K562 (cell line): Measurements from ENCODE around the gene GTSE1. TPM values are rescaled to one million over a fixed set of nuclear protein-coding genes. Genes with fewer than 3 reads are reported as not detected.

Experiments used
- ESRRB ChIP-seq: fragments of 250-450 bp; sonication (Bioruptor Pico); IDR thresholded peaks from 2 replicates; pipeline ENCODE4 v1.5.0; 2020; ENCODE audit warnings: mild to moderate bottlenecking, moderate library complexity, borderline replicate concordance
- FIP1L1 ChIP-seq: fragments of 200-400 bp; formaldehyde crosslinking; IDR thresholded peaks from 2 replicates; pipeline ENCODE4 v1.6.1; 2018; ENCODE audit warnings: mild to moderate bottlenecking, low read depth, low read length; ENCODE audit not compliant: poor library complexity, severe bottlenecking
- HMG20A ChIP-seq: fragments of 450-650 bp; formaldehyde crosslinking; conservative IDR thresholded peaks from 2 replicates; pipeline ENCODE4 v1.4.0; 2020; ENCODE audit warnings: mild to moderate bottlenecking, mixed read lengths
- KDM2B ChIP-seq: fragments of 250-450 bp; sonication (Bioruptor Pico); IDR thresholded peaks from 2 replicates; pipeline ENCODE4 v1.8.0; 2021; ENCODE audit warnings: mild to moderate bottlenecking, moderate library complexity
- LARP7 ChIP-seq: fragments of 450-650 bp; IDR thresholded peaks from 2 replicates; pipeline ENCODE4 v1.6.1; 2016
- MNT ChIP-seq, 2 experiments: fragments of 450-650 bp; conservative IDR thresholded peaks; 2 replicates each; pipeline ENCODE4 v1.6.1; 2017; ENCODE audit warnings: mild to moderate bottlenecking in 2 of 2, moderate library complexity in 2 of 2
- MXI1 ChIP-seq: IDR thresholded peaks from 2 replicates; pipeline ENCODE4 v1.6.1; 2011; ENCODE audit warnings: low read depth, mild to moderate bottlenecking, improper control_type of control experiment, low read length
- POLR2AphosphoS5 ChIP-seq: IDR thresholded peaks from 2 replicates; pipeline ENCODE4 v1.6.1; 2011; ENCODE audit warnings: mild to moderate bottlenecking, low read depth, low read length, moderate library complexity; ENCODE audit not compliant: control insufficient read depth, insufficient read depth
- RB1 ChIP-seq: fragments of 450-650 bp; IDR thresholded peaks from 2 replicates; pipeline ENCODE4 v1.6.1; 2017; ENCODE audit warnings: low read depth, mild to moderate bottlenecking
- SLC30A9 ChIP-seq: fragments of 250-450 bp; sonication (Bioruptor Pico); IDR thresholded peaks from 2 replicates; pipeline ENCODE4 v1.8.0; 2022; ENCODE audit warnings: mild to moderate bottlenecking, moderate library complexity
- STAT5B ChIP-seq: fragments of 250-450 bp; sonication (Bioruptor Pico); IDR thresholded peaks from 2 replicates; pipeline ENCODE4 v1.8.0; 2021; ENCODE audit warnings: mild to moderate bottlenecking, inconsistent platforms
- SUPT5H ChIP-seq: fragments of 450-650 bp; IDR thresholded peaks from 2 replicates; pipeline ENCODE4 v1.6.1; 2016
- TCFL5 ChIP-seq: fragments of 250-450 bp; sonication (Bioruptor Pico); conservative IDR thresholded peaks from 2 replicates; pipeline ENCODE4 v1.6.1; 2021; ENCODE audit warnings: mild to moderate bottlenecking, moderate library complexity, matching md5 sums
- TOE1 ChIP-seq, 2 experiments: fragments of 450-650 bp in 1 of 2; sonication (generic) in 1 of 2; formaldehyde crosslinking in 1 of 2; IDR thresholded peaks; 2 replicates each; pipeline versions ENCODE4 v1.7.1 to v1.8.0; 2016 to 2022; ENCODE audit warnings: borderline replicate concordance in 2 of 2, mild to moderate bottlenecking in 2 of 2, antibody characterized with exemption in 1 of 2, inconsistent platforms in 1 of 2, low read depth in 1 of 2, missing genetic modification reagents in 1 of 2, moderate library complexity in 1 of 2
- VEZF1 ChIP-seq: fragments of 200-800 bp; sonication (Bioruptor generic); IDR thresholded peaks from 2 replicates; pipeline ENCODE4 v1.6.1; 2017; ENCODE audit warnings: missing genetic modification characterization, missing compliant biosample characterization
- ZC3H4 ChIP-seq: sonication (generic); formaldehyde crosslinking; IDR thresholded peaks from 2 replicates; pipeline ENCODE4 v1.9.0; 2021; ENCODE audit warnings: missing genetic modification reagents, borderline replicate concordance
- ZNF561 ChIP-seq: fragments of 450-650 bp; formaldehyde crosslinking; conservative IDR thresholded peaks from 2 replicates; pipeline ENCODE4 v1.4.0; 2020; ENCODE audit warnings: mild to moderate bottlenecking, moderate library complexity
- ZNF668 ChIP-seq: fragments of 250-450 bp; sonication (Bioruptor Pico); IDR thresholded peaks from 2 replicates; pipeline ENCODE4 v1.8.0; 2022; ENCODE audit warnings: mild to moderate bottlenecking, inconsistent platforms
- polyA plus RNA-seq, 8 experiments: library from polyadenylated mRNA; depleted of rRNA in 4 of 8; stranded (reverse) in 5 of 8; unstranded in 3 of 8; fragments of >200 nt; fragmentation: Nextera tagmentation in 2 of 8; fragmentation: Illumina TruSeq in 1 of 8; extraction: Ambion mirVana in 2 of 8; extraction: Trizol in 1 of 8; gene quantifications; 2 replicates each; pipeline versions ENCODE4 v1.2.1 to v1.2.3, GENCODE V29; 2011 to 2014; ENCODE audit warnings: inconsistent platforms in 1 of 8, missing spikeins in 1 of 8
- total RNA-seq, 7 experiments: library from RNA; depleted of rRNA in 6 of 7; stranded (reverse); fragments of >200 nt in 6 of 7; fragmentation: Illumina TruSeq in 2 of 7; extraction: Trizol in 2 of 7; gene quantifications; 2 replicates each; pipeline versions ENCODE4 v1.2.1 to v1.2.3, GENCODE V29; 2011 to 2021; ENCODE audit warnings: low replicate concordance in 1 of 7
- TF ChIP-seq, protein P1 (sequence below): fragments of 450-650 bp; IDR thresholded peaks from 2 replicates; pipeline ENCODE4 v1.6.1; 2017; ENCODE audit warnings: mild to moderate bottlenecking, moderate library complexity
- TF ChIP-seq, protein P2 (sequence below): fragments of 250-450 bp; sonication (Bioruptor Pico); IDR thresholded peaks from 2 replicates; pipeline ENCODE4 v1.5.0; 2021; ENCODE audit warnings: mild to moderate bottlenecking, borderline replicate concordance

Gene GTSE1
- total and polyA plus RNA-seq, 9 of the 15 experiments (the other 6 are each of a cell fraction or from before 2014, with no cell fraction given), result 2.5 to 22.5 (median 12.9) TPM

GRCh38 chr22:46250035-46250782, 46.5 kb upstream of the GTSE1 start, which contains the start of gene CDPF1 (continued):
- TF ChIP-seq FIP1L1, result peak; percentile 28
- no peak for TF ChIP-seq ZC3H4 (CRISPR knock-in tag)
- no peak; the same call in 1 of the 2 replicates for TF ChIP-seq RB1
- peak; percentile 81 for TF ChIP-seq SUPT5H
- TF ChIP-seq MXI1, result no peak
- TF ChIP-seq HMG20A, result no peak
- no peak for TF ChIP-seq KDM2B (CRISPR knock-in tag)
- TF ChIP-seq TOE1 (IDR thresholded peaks at IDR 0.05; ENCODE audit: borderline replicate concordance), result no peak
- no peak for TF ChIP-seq TOE1 (CRISPR knock-in tag; IDR thresholded peaks at IDR 0.05; ENCODE audit: borderline replicate concordance, low read depth)
- no peak for TF ChIP-seq ESRRB (CRISPR knock-in tag)
- TF ChIP-seq SLC30A9 (CRISPR knock-in tag), result no peak
- peak in 1 of 2 experiments; percentile 50; a peak in 2 of 4 replicates for TF ChIP-seq MNT (conservative IDR thresholded peaks at IDR 0.05)
- TF ChIP-seq, protein P1, sequence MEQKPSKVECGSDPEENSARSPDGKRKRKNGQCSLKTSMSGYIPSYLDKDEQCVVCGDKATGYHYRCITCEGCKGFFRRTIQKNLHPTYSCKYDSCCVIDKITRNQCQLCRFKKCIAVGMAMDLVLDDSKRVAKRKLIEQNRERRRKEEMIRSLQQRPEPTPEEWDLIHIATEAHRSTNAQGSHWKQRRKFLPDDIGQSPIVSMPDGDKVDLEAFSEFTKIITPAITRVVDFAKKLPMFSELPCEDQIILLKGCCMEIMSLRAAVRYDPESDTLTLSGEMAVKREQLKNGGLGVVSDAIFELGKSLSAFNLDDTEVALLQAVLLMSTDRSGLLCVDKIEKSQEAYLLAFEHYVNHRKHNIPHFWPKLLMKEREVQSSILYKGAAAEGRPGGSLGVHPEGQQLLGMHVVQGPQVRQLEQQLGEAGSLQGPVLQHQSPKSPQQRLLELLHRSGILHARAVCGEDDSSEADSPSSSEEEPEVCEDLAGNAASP, result no peak
- no peak for TF ChIP-seq ZNF668 (CRISPR knock-in tag)
- TF ChIP-seq POLR2AphosphoS5, result peak; percentile 47
- peak; percentile 46 for TF ChIP-seq VEZF1 (CRISPR knock-in tag)
- no peak for TF ChIP-seq TCFL5 (CRISPR knock-in tag)
- TF ChIP-seq ZNF561 (CRISPR knock-in tag), result no peak
- no peak for TF ChIP-seq STAT5B (CRISPR knock-in tag)
- TF ChIP-seq LARP7, result no peak
- TF ChIP-seq, protein P2, sequence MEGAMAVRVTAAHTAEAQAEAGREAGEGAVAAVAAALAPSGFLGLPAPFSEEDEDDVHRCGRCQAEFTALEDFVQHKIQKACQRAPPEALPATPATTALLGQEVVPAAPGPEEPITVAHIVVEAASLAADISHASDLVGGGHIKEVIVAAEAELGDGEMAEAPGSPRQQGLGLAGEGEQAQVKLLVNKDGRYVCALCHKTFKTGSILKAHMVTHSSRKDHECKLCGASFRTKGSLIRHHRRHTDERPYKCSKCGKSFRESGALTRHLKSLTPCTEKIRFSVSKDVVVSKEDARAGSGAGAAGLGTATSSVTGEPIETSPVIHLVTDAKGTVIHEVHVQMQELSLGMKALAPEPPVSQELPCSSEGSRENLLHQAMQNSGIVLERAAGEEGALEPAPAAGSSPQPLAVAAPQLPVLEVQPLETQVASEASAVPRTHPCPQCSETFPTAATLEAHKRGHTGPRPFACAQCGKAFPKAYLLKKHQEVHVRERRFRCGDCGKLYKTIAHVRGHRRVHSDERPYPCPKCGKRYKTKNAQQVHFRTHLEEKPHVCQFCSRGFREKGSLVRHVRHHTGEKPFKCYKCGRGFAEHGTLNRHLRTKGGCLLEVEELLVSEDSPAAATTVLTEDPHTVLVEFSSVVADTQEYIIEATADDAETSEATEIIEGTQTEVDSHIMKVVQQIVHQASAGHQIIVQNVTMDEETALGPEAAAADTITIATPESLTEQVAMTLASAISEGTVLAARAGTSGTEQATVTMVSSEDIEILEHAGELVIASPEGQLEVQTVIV (CRISPR knock-in tag), result no peak
